CD4-positive, alpha-beta memory T cell (primary cell): ENCODE results near the gene ZNF3. TPM values are rescaled to one million over a fixed set of nuclear protein-coding genes. Genes with fewer than 3 reads are reported as not detected.

ENCODE experiments used
- CTCF ChIA-PET: fragments of 350-600 bp; sonication (Branson Sonifier 250); formaldehyde crosslinking; loops from one replicate; lab custom pipeline; 2021; ENCODE audit warnings: inconsistent platforms; ENCODE audit not compliant: partially characterized antibody; lab: Charles Lee
- POLR2A ChIA-PET: fragments of 350-600 bp; sonication (Branson Sonifier 250); formaldehyde crosslinking; loops from one replicate; lab custom pipeline; 2021; ENCODE audit not compliant: partially characterized antibody; lab: Charles Lee
- DNase-seq, 5 donors: peaks; one replicate each; pipeline versions ENCODE4 v3.0.0 to v3.0.0-alpha.2; 2020 to 2022; ENCODE audit warnings: mixed read lengths in 1 of 5
- H3K27ac ChIP-seq: one replicate; pipeline ENCODE4 v1.7.0; 2013; ENCODE audit warnings: low read depth, low read length
- H3K27me3 ChIP-seq: 2 replicates; pipeline ENCODE4 v1.7.0; 2013; ENCODE audit warnings: mild to moderate bottlenecking, low read length, moderate library complexity; ENCODE audit not compliant: insufficient read depth
- H3K36me3 ChIP-seq: 2 replicates; pipeline ENCODE4 v1.7.0; 2013; ENCODE audit warnings: mild to moderate bottlenecking, low read length, moderate library complexity; ENCODE audit not compliant: insufficient read depth
- H3K4me1 ChIP-seq: 2 replicates; pipeline ENCODE4 v1.7.0; 2013; ENCODE audit warnings: mild to moderate bottlenecking, low read length, moderate library complexity; ENCODE audit not compliant: insufficient read depth
- H3K4me3 ChIP-seq, 2 donors: one replicate each; pipeline ENCODE4 v1.7.0; 2013; ENCODE audit warnings: low read length in 2 of 2, mild to moderate bottlenecking in 1 of 2
- H3K9me3 ChIP-seq, 2 donors: one replicate each; pipeline ENCODE4 v1.7.0; 2013; ENCODE audit warnings: low read length in 2 of 2, control low read depth in 1 of 2; ENCODE audit not compliant: control insufficient read depth in 1 of 2
- H3K27ac Mint-ChIP-seq, 7 donors: one replicate each; pipeline ENCODE4 v1.8.0; 2020 to 2021; ENCODE audit warnings: mixed read lengths in 7 of 7, mild to moderate bottlenecking in 6 of 7, inconsistent platforms in 3 of 7, moderate library complexity in 3 of 7
- H3K27me3 Mint-ChIP-seq, 2 donors: one replicate each; pipeline ENCODE4 v1.8.0; 2020 to 2021; ENCODE audit warnings: mixed read lengths in 2 of 2
- H3K36me3 Mint-ChIP-seq, 2 donors: one replicate each; pipeline ENCODE4 v1.8.0; 2020 to 2021; ENCODE audit warnings: mixed read lengths in 2 of 2, inconsistent platforms in 1 of 2, mild to moderate bottlenecking in 1 of 2
- H3K4me1 Mint-ChIP-seq, 4 donors: one replicate each; pipeline ENCODE4 v1.8.0; 2020 to 2021; ENCODE audit warnings: mixed read lengths in 4 of 4, mild to moderate bottlenecking in 1 of 4
- H3K4me3 Mint-ChIP-seq, 8 donors: one replicate each; pipeline ENCODE4 v1.8.0; 2020 to 2021; ENCODE audit warnings: mixed read lengths in 8 of 8, mild to moderate bottlenecking in 7 of 8, moderate library complexity in 6 of 8, inconsistent platforms in 3 of 8
- H3K9me3 Mint-ChIP-seq, 8 donors: one replicate each; pipeline ENCODE4 v1.8.0; 2020 to 2021; ENCODE audit warnings: mixed read lengths in 8 of 8, mild to moderate bottlenecking in 5 of 8, inconsistent platforms in 3 of 8, moderate library complexity in 1 of 8
- intact Hi-C: fragments of 100-400 bp; cut with micrococcal nuclease; formaldehyde crosslinking; loops from one replicate; pipeline ENCODE4 v1.15.1; 2023
- polyA plus RNA-seq, 2 donors: library from polyadenylated mRNA; unstranded; fragments of 300-500 nt; fragmentation: Illumina TruSeq; gene quantifications; one replicate each; pipeline ENCODE4 v1.2.3, GENCODE V29; 2021
- total RNA-seq, 2 experiments: library from RNA; stranded (reverse); gene quantifications; one replicate each; pipeline ENCODE4 v1.2.3, GENCODE V29; 2021

The ZNF3 gene
- total and polyA plus RNA-seq, 4 experiments from 2014 or later = 11.9 to 44.8 (median 34.8) TPM

GRCh38 chr7:100111914-100112313, 30.4 kb upstream of the ZNF3 start:
- Mint-ChIP-seq H3K36me3 (peaks cover 31 to 55% of the 10 kb centered on the region in 2 donors), H3K27ac (no peak overlapping the region), H3K27me3 (no peaks in the 10 kb centered on the region), H3K4me3 (no peak overlapping the region), H3K9me3 (no peaks in the 10 kb centered on the region), H3K4me1 (peaks cover 0 to 4% (median 1%) of the 10 kb centered on the region in 4 donors)
- Histone ChIP-seq H3K9me3 (no peaks in the 10 kb centered on the region), H3K4me1 (no peaks in the 10 kb centered on the region), H3K36me3 (peaks cover 41% of the 10 kb centered on the region), H3K27ac (no peak overlapping the region), H3K27me3 (no peaks in the 10 kb centered on the region), H3K4me3 (no peak overlapping the region)
- intact Hi-C loops = no loop called here
- POLR2A ChIA-PET = interaction anchor here (1.3 to 5.6 kb wide), 2 partner anchors 9 to 11 kb away, joined by 3 to 20 read pairs; partner anchors contain the start of genes AP4M1 and MCM7
- DNase-seq = no peak
- CTCF ChIA-PET = interaction anchor here (1.9 to 2.0 kb wide), 2 partner anchors 21 to 22 kb away, joined by 5 to 6 read pairs; no protein-coding TSS in a partner anchor

GRCh38 chr7:100111156-100111555, 29.6 kb upstream of the ZNF3 start:
- Mint-ChIP-seq H3K27ac (no peak overlapping the region), H3K9me3 (no peaks in the 10 kb centered on the region), H3K4me3 (no peak overlapping the region), H3K36me3 (peaks cover 33 to 56% of the 10 kb centered on the region in 2 donors), H3K27me3 (no peaks in the 10 kb centered on the region), H3K4me1 (peaks cover 0 to 4% (median 0%) of the 10 kb centered on the region in 4 donors)
- DNase-seq = no peak
- peaks cover 44% of the 10 kb centered on the region for H3K36me3 ChIP-seq
- no peaks in the 10 kb centered on the region for H3K27me3 ChIP-seq
- intact Hi-C loops = no loop called here
- no peaks in the 10 kb centered on the region for H3K4me1 ChIP-seq
- H3K27ac ChIP-seq = no peak overlapping the region
- H3K4me3 ChIP-seq = no peak overlapping the region
- POLR2A ChIA-PET = interaction anchor here (5.6 kb wide), 1 partner anchor 11 kb away, joined by 20 read pairs; the partner anchor contains the start of genes AP4M1 and MCM7
- CTCF ChIA-PET = interaction anchor here (1.9 kb wide), 1 partner anchor 22 kb away, joined by 5 read pairs; no protein-coding TSS in a partner anchor
- no peaks in the 10 kb centered on the region for H3K9me3 ChIP-seq

- Mint-ChIP-seq H3K4me1 (no peaks in the 10 kb centered on the region), H3K36me3 (peaks cover 33 to 55% of the 10 kb centered on the region in 2 donors), H3K4me3 (no peak overlapping the region), H3K27ac (no peak overlapping the region), H3K27me3 (no peaks in the 10 kb centered on the region), H3K9me3 (no peaks in the 10 kb centered on the region)
- Histone ChIP-seq H3K4me3 (no peak overlapping the region), H3K27ac (no peak overlapping the region), H3K27me3 (no peaks in the 10 kb centered on the region), H3K36me3 (peaks cover 44% of the 10 kb centered on the region), H3K9me3 (no peaks in the 10 kb centered on the region), H3K4me1 (no peaks in the 10 kb centered on the region)
- ChIA-PET CTCF (no interaction called here), POLR2A (interaction anchor here (0.6 kb wide), 2 partner anchors 44 to 54 kb away, joined by 3 read pairs; no protein-coding TSS in a partner anchor)
- intact Hi-C loops = no loop called here
- DNase-seq = no peak
These were observed 28.1 kb upstream of the ZNF3 start for GRCh38 chr7:100109521-100110163.

GRCh38 chr7:100107890-100108289, 26.4 kb upstream of the ZNF3 start:
- ChIA-PET POLR2A (no interaction called here), CTCF (interaction anchor here (1.0 kb wide), 1 partner anchor 117 kb away, joined by 3 read pairs; no protein-coding TSS in a partner anchor)
- H3K27me3 ChIP-seq = no peaks in the 10 kb centered on the region
- H3K27ac ChIP-seq = no peak overlapping the region
- DNase-seq = no peak
- H3K36me3 ChIP-seq = peaks cover 37% of the 10 kb centered on the region
- H3K4me3 Mint-ChIP-seq = no peak overlapping the region
- H3K27me3 Mint-ChIP-seq = no peaks in the 10 kb centered on the region
- H3K36me3 Mint-ChIP-seq = peaks cover 33 to 56% of the 10 kb centered on the region in 2 donors
- H3K9me3 Mint-ChIP-seq = no peaks in the 10 kb centered on the region
- H3K4me3 ChIP-seq = no peak overlapping the region
- peak overlapping the region in 1 of 7 donors; percentile 25 for H3K27ac Mint-ChIP-seq
- no peaks in the 10 kb centered on the region for H3K4me1 ChIP-seq
- H3K9me3 ChIP-seq = no peaks in the 10 kb centered on the region
- H3K4me1 Mint-ChIP-seq = peaks cover 0 to 8% (median under 1%) of the 10 kb centered on the region in 4 donors
- intact Hi-C loops = no loop called here

- Histone ChIP-seq H3K4me1 (peaks cover 3% of the 10 kb centered on the region), H3K36me3 (peaks cover 37% of the 10 kb centered on the region), H3K27ac (no peak overlapping the region), H3K4me3 (no peak overlapping the region), H3K27me3 (no peaks in the 10 kb centered on the region), H3K9me3 (no peaks in the 10 kb centered on the region)
- POLR2A ChIA-PET = no interaction called here
- DNase-seq = no peak
- Mint-ChIP-seq H3K36me3 (peaks cover 32 to 51% of the 10 kb centered on the region in 2 donors), H3K27me3 (no peaks in the 10 kb centered on the region), H3K9me3 (no peaks in the 10 kb centered on the region), H3K4me1 (peaks cover 3 to 14% (median 5%) of the 10 kb centered on the region in 4 donors), H3K27ac (no peak overlapping the region), H3K4me3 (no peak overlapping the region)
- CTCF ChIA-PET = interaction anchor here (1.0 kb wide), 1 partner anchor 116 kb away, joined by 3 read pairs; no protein-coding TSS in a partner anchor
- intact Hi-C loops = no loop called here
These were observed 25.7 kb upstream of the ZNF3 start for GRCh38 chr7:100107125-100107737.

GRCh38 chr7:100106633-100107032, 25.1 kb upstream of the ZNF3 start:
- Mint-ChIP-seq H3K4me1 (peaks cover 3 to 15% (median 6%) of the 10 kb centered on the region in 4 donors), H3K27ac (no peak overlapping the region), H3K27me3 (no peaks in the 10 kb centered on the region), H3K9me3 (no peaks in the 10 kb centered on the region), H3K4me3 (no peak overlapping the region), H3K36me3 (peaks cover 29 to 46% of the 10 kb centered on the region in 2 donors)
- DNase-seq = no peak
- H3K27me3 ChIP-seq = no peaks in the 10 kb centered on the region
- intact Hi-C loops = no loop called here
- no peak overlapping the region for H3K27ac ChIP-seq
- H3K36me3 ChIP-seq = peaks cover 32% of the 10 kb centered on the region
- H3K4me3 ChIP-seq = no peak overlapping the region
- H3K4me1 ChIP-seq = peaks cover 8% of the 10 kb centered on the region
- no peaks in the 10 kb centered on the region for H3K9me3 ChIP-seq
- ChIA-PET CTCF (no interaction called here), POLR2A (interaction anchor here (8.2 kb wide), 1 partner anchor 17 kb away, joined by 175 read pairs; the partner anchor contains the start of genes CNPY4 and MBLAC1)

GRCh38 chr7:100105534-100105933, 24.0 kb upstream of the ZNF3 start:
- H3K27ac Mint-ChIP-seq = peak overlapping the region in 1 of 7 donors; percentile 19
- Histone ChIP-seq H3K9me3 (no peaks in the 10 kb centered on the region), H3K27ac (no peak overlapping the region), H3K36me3 (peaks cover 23% of the 10 kb centered on the region), H3K27me3 (no peaks in the 10 kb centered on the region), H3K4me3 (no peak overlapping the region), H3K4me1 (peaks cover 8% of the 10 kb centered on the region)
- DNase-seq = no peak
- ChIA-PET CTCF (interaction anchor here (0.6 to 1.5 kb wide), 2 partner anchors 25 to 77 kb away, joined by 3 read pairs; no protein-coding TSS in a partner anchor), POLR2A (interaction anchor here (0.8 to 8.2 kb wide), 3 partner anchors 9 to 18 kb away, joined by 3 to 175 read pairs (median 4); partner anchors contain the start of genes CNPY4 and MBLAC1)
- peaks cover 21 to 47% of the 10 kb centered on the region in 2 donors for H3K36me3 Mint-ChIP-seq
- H3K9me3 Mint-ChIP-seq = no peaks in the 10 kb centered on the region
- intact Hi-C loops = no loop called here
- H3K27me3 Mint-ChIP-seq = peaks cover 0 to under 1% of the 10 kb centered on the region in 2 donors
- H3K4me3 Mint-ChIP-seq = no peak overlapping the region
- peaks cover 3 to 18% (median 11%) of the 10 kb centered on the region in 4 donors for H3K4me1 Mint-ChIP-seq
